Measurements from ENCODE around the gene DIS3. TPM values are rescaled to one million over a fixed set of nuclear protein-coding genes. Genes with fewer than 3 reads are reported as not detected.

DIS3 gene
- total and polyA plus RNA-seq, 9 of the 15 experiments (the other 6 are each of a cell fraction or from before 2014, with no cell fraction given) = 6.0 to 48.9 (median 34.2) TPM

GRCh38 chr13:72763411-72763810 is 18.3 kb downstream of the DIS3 start:
- POLR2A ChIA-PET = no interaction called here
- BruUV-seq (replicated peaks) = no TSS peak
- Histone ChIP-seq H3K27ac (ENCODE audit: extremely low read depth, low read depth, low read length) (no peak overlapping the region), H3K4me2 (ENCODE audit: insufficient read depth, low read length) (no peak overlapping the region), H3K9me1 (ENCODE audit: control insufficient read depth, insufficient read depth, low read length) (no peaks in the 10 kb centered on the region), H3K36me3 (ENCODE audit: control insufficient read depth, insufficient read depth, low read length) (peaks cover 95% of the 10 kb centered on the region), H3K4me1 (replicated peaks in 1 of 2; ENCODE audit: control insufficient read depth in 2 of 2, insufficient read depth in 2 of 2, low read length in 2 of 2) (no peaks in the 10 kb centered on the region), H3K79me2 (ENCODE audit: control insufficient read depth, insufficient read depth, low read length) (no peaks in the 10 kb centered on the region), H3K27me3 (ENCODE audit: control insufficient read depth in 2 of 2, insufficient read depth in 2 of 2, low read length in 2 of 2) (no peaks in the 10 kb centered on the region), H2AFZ (ENCODE audit: low read depth, low read length) (no peak overlapping the region), H4K20me1 (replicated peaks; ENCODE audit: control insufficient read depth, insufficient read depth, low read length) (no peaks in the 10 kb centered on the region), H3K9me3 (replicated peaks; ENCODE audit: control insufficient read depth, insufficient read depth, low read depth, low read length) (no peaks in the 10 kb centered on the region), H3K4me3 (no peak overlapping the region), H3K9ac (ENCODE audit: insufficient read depth in 1 of 2, low read depth in 2 of 2, low read length in 2 of 2) (no peak overlapping the region)
- DNase-seq (ENCODE audit: extremely low read depth in 1 of 4, low spot score in 3 of 4) = no peak
- intact Hi-C loops (cut with micrococcal nuclease) (no loop called here), in situ Hi-C loops (cut with MboI) (no loop called here)
- no peak for ATAC-seq
- no peak for FAIRE-seq
- CTCF ChIA-PET (ENCODE audit: low intra/inter-chr PET ratio) = no interaction called here
- WGBS (ENCODE audit: insufficient coverage, low coverage, missing lambda C conversion rate) = 100% methylated on average over 2 of the region's 2 CpGs
- TF ChIP-seq ATF4 (CRISPR knock-in tag; IDR thresholded peaks at IDR 0.05) (no peak), CEBPZ (IDR thresholded peaks at IDR 0.05; ENCODE audit: borderline replicate concordance, low read depth, low read length) (no peak), DACH1 (IDR thresholded peaks at IDR 0.05; ENCODE audit: partially characterized antibody) (no peak), NFE2L1 (tag; IDR thresholded peaks at IDR 0.05; ENCODE audit: borderline replicate concordance, low read depth) (no peak), FOXM1 (IDR thresholded peaks at IDR 0.05; ENCODE audit: low read depth) (no peak), FOXM1 (CRISPR knock-in tag; IDR thresholded peaks at IDR 0.05; ENCODE audit: low read depth) (no peak)
- TF ChIP-seq, protein P1, sequence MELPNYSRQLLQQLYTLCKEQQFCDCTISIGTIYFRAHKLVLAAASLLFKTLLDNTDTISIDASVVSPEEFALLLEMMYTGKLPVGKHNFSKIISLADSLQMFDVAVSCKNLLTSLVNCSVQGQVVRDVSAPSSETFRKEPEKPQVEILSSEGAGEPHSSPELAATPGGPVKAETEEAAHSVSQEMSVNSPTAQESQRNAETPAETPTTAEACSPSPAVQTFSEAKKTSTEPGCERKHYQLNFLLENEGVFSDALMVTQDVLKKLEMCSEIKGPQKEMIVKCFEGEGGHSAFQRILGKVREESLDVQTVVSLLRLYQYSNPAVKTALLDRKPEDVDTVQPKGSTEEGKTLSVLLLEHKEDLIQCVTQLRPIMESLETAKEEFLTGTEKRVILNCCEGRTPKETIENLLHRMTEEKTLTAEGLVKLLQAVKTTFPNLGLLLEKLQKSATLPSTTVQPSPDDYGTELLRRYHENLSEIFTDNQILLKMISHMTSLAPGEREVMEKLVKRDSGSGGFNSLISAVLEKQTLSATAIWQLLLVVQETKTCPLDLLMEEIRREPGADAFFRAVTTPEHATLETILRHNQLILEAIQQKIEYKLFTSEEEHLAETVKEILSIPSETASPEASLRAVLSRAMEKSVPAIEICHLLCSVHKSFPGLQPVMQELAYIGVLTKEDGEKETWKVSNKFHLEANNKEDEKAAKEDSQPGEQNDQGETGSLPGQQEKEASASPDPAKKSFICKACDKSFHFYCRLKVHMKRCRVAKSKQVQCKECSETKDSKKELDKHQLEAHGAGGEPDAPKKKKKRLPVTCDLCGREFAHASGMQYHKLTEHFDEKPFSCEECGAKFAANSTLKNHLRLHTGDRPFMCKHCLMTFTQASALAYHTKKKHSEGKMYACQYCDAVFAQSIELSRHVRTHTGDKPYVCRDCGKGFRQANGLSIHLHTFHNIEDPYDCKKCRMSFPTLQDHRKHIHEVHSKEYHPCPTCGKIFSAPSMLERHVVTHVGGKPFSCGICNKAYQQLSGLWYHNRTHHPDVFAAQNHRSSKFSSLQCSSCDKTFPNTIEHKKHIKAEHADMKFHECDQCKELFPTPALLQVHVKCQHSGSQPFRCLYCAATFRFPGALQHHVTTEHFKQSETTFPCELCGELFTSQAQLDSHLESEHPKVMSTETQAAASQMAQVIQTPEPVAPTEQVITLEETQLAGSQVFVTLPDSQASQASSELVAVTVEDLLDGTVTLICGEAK (IDR thresholded peaks at IDR 0.05) = no peak
- TF ChIP-seq, protein P1 (CRISPR knock-in tag; IDR thresholded peaks at IDR 0.05) = no peak
